ENCODE data around the gene SAMD8. TPM values are rescaled to one million over a fixed set of nuclear protein-coding genes. Genes with fewer than 3 reads are reported as not detected.

Gene SAMD8
- total RNA-seq, 1 donor from 2014 or later = 23.0 TPM

GRCh38 chr10:75170215-75170614 lies 58.8 kb downstream of the SAMD8 start:
- no peaks in the 10 kb centered on the region for H3K9me3 ChIP-seq
- peaks cover 10% of the 10 kb centered on the region for H3K4me1 ChIP-seq
- intact Hi-C loops (cut with DNase I) = no loop called here
- peaks cover 12% of the 10 kb centered on the region for H3K36me3 ChIP-seq
- no peak overlapping the region for H3K4me3 ChIP-seq
- ATAC-seq = no peak
- no peak for TF ChIP-seq CTCF (IDR thresholded peaks at IDR 0.05)
- H3K27ac ChIP-seq = no peak overlapping the region
- no peaks in the 10 kb centered on the region for H3K27me3 ChIP-seq
- no peak for DNase-seq

- intact Hi-C loops (cut with DNase I) = no loop called here
- H3K36me3 ChIP-seq = peaks cover 24% of the 10 kb centered on the region
- ATAC-seq (no peak), DNase-seq (no peak)
- no peak overlapping the region for H3K27ac ChIP-seq
- no peak for TF ChIP-seq CTCF (IDR thresholded peaks at IDR 0.05)
- no peaks in the 10 kb centered on the region for H3K4me1 ChIP-seq
- no peaks in the 10 kb centered on the region for H3K27me3 ChIP-seq
- H3K4me3 ChIP-seq = no peak overlapping the region
- no peaks in the 10 kb centered on the region for H3K9me3 ChIP-seq
These were observed 63.6 kb downstream of the SAMD8 start for GRCh38 chr10:75175046-75175445.

- intact Hi-C loops (cut with DNase I) = no loop called here
- Histone ChIP-seq H3K36me3 (peaks cover 24% of the 10 kb centered on the region), H3K9me3 (no peaks in the 10 kb centered on the region), H3K4me1 (no peaks in the 10 kb centered on the region), H3K27me3 (no peaks in the 10 kb centered on the region), H3K27ac (no peak overlapping the region), H3K4me3 (no peak overlapping the region)
- TF ChIP-seq CTCF (IDR thresholded peaks at IDR 0.05) = no peak
- ATAC-seq (no peak), DNase-seq (no peak)
These were observed 64.6 kb downstream of the SAMD8 start for GRCh38 chr10:75176046-75176445.

- Histone ChIP-seq H3K4me1 (no peaks in the 10 kb centered on the region), H3K9me3 (no peaks in the 10 kb centered on the region), H3K27ac (no peak overlapping the region), H3K4me3 (no peak overlapping the region), H3K36me3 (peaks cover 24% of the 10 kb centered on the region), H3K27me3 (no peaks in the 10 kb centered on the region)
- ATAC-seq (peak; percentile 45), DNase-seq (no peak)
- intact Hi-C loops (cut with DNase I) = no loop called here
- no peak for TF ChIP-seq CTCF (IDR thresholded peaks at IDR 0.05)
These were observed 65.3 kb downstream of the SAMD8 start for GRCh38 chr10:75176736-75177135.

GRCh38 chr10:75179657-75180177 lies 68.3 kb downstream of the SAMD8 start:
- no peaks in the 10 kb centered on the region for H3K27me3 ChIP-seq
- peaks cover 21% of the 10 kb centered on the region for H3K36me3 ChIP-seq
- no peaks in the 10 kb centered on the region for H3K9me3 ChIP-seq
- no peak overlapping the region for H3K4me3 ChIP-seq
- TF ChIP-seq CTCF (IDR thresholded peaks at IDR 0.05) = no peak
- intact Hi-C loops (cut with DNase I) = no loop called here
- no peaks in the 10 kb centered on the region for H3K4me1 ChIP-seq
- no peak overlapping the region for H3K27ac ChIP-seq
- DNase-seq (no peak), ATAC-seq (no peak)

- DNase-seq (no peak), ATAC-seq (no peak)
- no peak overlapping the region for H3K4me3 ChIP-seq
- H3K27ac ChIP-seq = no peak overlapping the region
- no peaks in the 10 kb centered on the region for H3K27me3 ChIP-seq
- intact Hi-C loops (cut with DNase I) = no loop called here
- TF ChIP-seq CTCF (IDR thresholded peaks at IDR 0.05) = no peak
- H3K9me3 ChIP-seq = no peaks in the 10 kb centered on the region
- H3K4me1 ChIP-seq = no peaks in the 10 kb centered on the region
- peaks cover 21% of the 10 kb centered on the region for H3K36me3 ChIP-seq
These were observed 69.1 kb downstream of the SAMD8 start for GRCh38 chr10:75180592-75180991.

All from upper lobe of right lung (tissue), 1 donor.